ENCODE measurements around the gene HYAL3.
A peak's percentile ranks its signal among the peaks of the same experiment; 100 is the strongest.
"Not testable (repeated sequence)": the region's sequence is repeated elsewhere in the genome, so short reads cannot be mapped to it uniquely, and the experiment has no call there.

Gene HYAL3

GRCh38 chr3:50264964-50265485 is 34.2 kb downstream of the HYAL3 start:
- no peak overlapping the region for H3K4me3 Mint-ChIP-seq

GRCh38 chr3:50264383-50264963 is 34.7 kb downstream of the HYAL3 start:
- Mint-ChIP-seq H3K36me3 (no peaks in the 10 kb centered on the region), H3K27ac (peak overlapping the region; percentile 37), H3K9me3 (no peaks in the 10 kb centered on the region), H3K27me3 (peaks cover 9% of the 10 kb centered on the region), H3K4me3 (no peak overlapping the region), H3K4me1 (peaks cover 10% of the 10 kb centered on the region)
- ATAC-seq, result no peak

More at GRCh38 chr3:50264964-50265485, 34.2 kb downstream of the HYAL3 start:
- H3K27me3 Mint-ChIP-seq, result peaks cover 9% of the 10 kb centered on the region
- no peak overlapping the region for H3K27ac Mint-ChIP-seq
- H3K4me1 Mint-ChIP-seq, result peaks cover 4% of the 10 kb centered on the region
- no peaks in the 10 kb centered on the region for H3K36me3 Mint-ChIP-seq
- H3K9me3 Mint-ChIP-seq, result no peaks in the 10 kb centered on the region
- ATAC-seq, result no peak

- peaks cover 6% of the 10 kb centered on the region for H3K36me3 Mint-ChIP-seq
- H3K4me1 Mint-ChIP-seq, result peaks cover 16% of the 10 kb centered on the region
- H3K27me3 Mint-ChIP-seq, result peaks cover 9% of the 10 kb centered on the region
- no peaks in the 10 kb centered on the region for H3K9me3 Mint-ChIP-seq
- no peak overlapping the region for H3K4me3 Mint-ChIP-seq
- no peak for ATAC-seq
- H3K27ac Mint-ChIP-seq, result peak overlapping the region; percentile 37
These were observed 35.5 kb downstream of the HYAL3 start for GRCh38 chr3:50263478-50264382.

- no peaks in the 10 kb centered on the region for H3K9me3 Mint-ChIP-seq
- peaks cover 9% of the 10 kb centered on the region for H3K27me3 Mint-ChIP-seq
- no peak for ATAC-seq
- H3K36me3 Mint-ChIP-seq, result peaks cover 15% of the 10 kb centered on the region
- no peak overlapping the region for H3K4me3 Mint-ChIP-seq
- no peak overlapping the region for H3K27ac Mint-ChIP-seq
- H3K4me1 Mint-ChIP-seq, result peaks cover 17% of the 10 kb centered on the region
These were observed 36.4 kb downstream of the HYAL3 start for GRCh38 chr3:50262778-50263177.

GRCh38 chr3:50262200-50262599 is 37.0 kb downstream of the HYAL3 start:
- peaks cover 21% of the 10 kb centered on the region for H3K36me3 Mint-ChIP-seq
- not testable (repeated sequence) for H3K9me3 Mint-ChIP-seq, H3K27ac Mint-ChIP-seq, H3K27me3 Mint-ChIP-seq, H3K4me3 Mint-ChIP-seq, ATAC-seq
- H3K4me1 Mint-ChIP-seq, result peaks cover 17% of the 10 kb centered on the region

- H3K4me1 Mint-ChIP-seq, result peaks cover 17% of the 10 kb centered on the region
- H3K27me3 Mint-ChIP-seq, result peaks cover 9% of the 10 kb centered on the region
- no peak for ATAC-seq
- H3K27ac Mint-ChIP-seq, result no peak overlapping the region
- H3K9me3 Mint-ChIP-seq, result no peaks in the 10 kb centered on the region
- no peak overlapping the region for H3K4me3 Mint-ChIP-seq
- H3K36me3 Mint-ChIP-seq, result peaks cover 28% of the 10 kb centered on the region
These were observed 37.7 kb downstream of the HYAL3 start for GRCh38 chr3:50261505-50261904.

GRCh38 chr3:50260942-50261441 is 38.2 kb downstream of the HYAL3 start:
- H3K9me3 Mint-ChIP-seq, result no peaks in the 10 kb centered on the region
- H3K4me1 Mint-ChIP-seq, result peaks cover 17% of the 10 kb centered on the region
- peak overlapping the region; percentile 77 for H3K4me3 Mint-ChIP-seq
- no peak for ATAC-seq
- peaks cover 9% of the 10 kb centered on the region for H3K27me3 Mint-ChIP-seq
- H3K27ac Mint-ChIP-seq, result peak overlapping the region; percentile 45
- peaks cover 30% of the 10 kb centered on the region for H3K36me3 Mint-ChIP-seq

GRCh38 chr3:50260027-50260941 is 38.9 kb downstream of the HYAL3 start:
- peak; percentile 96 for ATAC-seq
- peak overlapping the region; percentile 77 for H3K4me3 Mint-ChIP-seq
- H3K9me3 Mint-ChIP-seq, result no peaks in the 10 kb centered on the region
- peak overlapping the region; percentile 45 for H3K27ac Mint-ChIP-seq
- H3K4me1 Mint-ChIP-seq, result peaks cover 17% of the 10 kb centered on the region
- peaks cover 9% of the 10 kb centered on the region for H3K27me3 Mint-ChIP-seq
- H3K36me3 Mint-ChIP-seq, result peaks cover 30% of the 10 kb centered on the region

GRCh38 chr3:50259432-50260026 is 39.7 kb downstream of the HYAL3 start:
- Mint-ChIP-seq H3K4me1 (peaks cover 22% of the 10 kb centered on the region), H3K9me3 (no peaks in the 10 kb centered on the region)
- peak; percentile 17 for ATAC-seq

GRCh38 chr3:50258979-50259378 is 40.2 kb downstream of the HYAL3 start:
- peaks cover 2% of the 10 kb centered on the region for H3K27me3 Mint-ChIP-seq
- H3K4me1 Mint-ChIP-seq, result peaks cover 27% of the 10 kb centered on the region
- peak overlapping the region; percentile 45 for H3K27ac Mint-ChIP-seq
- ATAC-seq, result no peak
- no peaks in the 10 kb centered on the region for H3K9me3 Mint-ChIP-seq
- no peak overlapping the region for H3K4me3 Mint-ChIP-seq
- H3K36me3 Mint-ChIP-seq, result peaks cover 36% of the 10 kb centered on the region

More at GRCh38 chr3:50259432-50260026, 39.7 kb downstream of the HYAL3 start:
- Mint-ChIP-seq H3K27me3 (peaks cover 8% of the 10 kb centered on the region), H3K27ac (peak overlapping the region; percentile 45), H3K36me3 (peaks cover 34% of the 10 kb centered on the region), H3K4me3 (peak overlapping the region; percentile 63)

- Mint-ChIP-seq H3K4me1 (peaks cover 35% of the 10 kb centered on the region), H3K36me3 (peaks cover 43% of the 10 kb centered on the region), H3K27ac (no peak overlapping the region), H3K9me3 (no peaks in the 10 kb centered on the region), H3K4me3 (no peak overlapping the region), H3K27me3 (no peaks in the 10 kb centered on the region)
- no peak for ATAC-seq
These were observed 41.0 kb downstream of the HYAL3 start for GRCh38 chr3:50258029-50258680.

- Mint-ChIP-seq H3K4me3 (no peak overlapping the region), H3K9me3 (no peaks in the 10 kb centered on the region), H3K4me1 (peaks cover 36% of the 10 kb centered on the region), H3K36me3 (peaks cover 43% of the 10 kb centered on the region), H3K27me3 (no peaks in the 10 kb centered on the region), H3K27ac (no peak overlapping the region)
- no peak for ATAC-seq
These were observed 42.0 kb downstream of the HYAL3 start for GRCh38 chr3:50256978-50257890.

- no peak for ATAC-seq
- peak overlapping the region; percentile 65 for H3K27ac Mint-ChIP-seq
- no peaks in the 10 kb centered on the region for H3K27me3 Mint-ChIP-seq
- H3K9me3 Mint-ChIP-seq, result no peaks in the 10 kb centered on the region
- peaks cover 46% of the 10 kb centered on the region for H3K4me1 Mint-ChIP-seq
- H3K4me3 Mint-ChIP-seq, result no peak overlapping the region
- H3K36me3 Mint-ChIP-seq, result peaks cover 52% of the 10 kb centered on the region
These were observed 44.0 kb downstream of the HYAL3 start for GRCh38 chr3:50255251-50255615.
